Smooth muscle cell (in vitro differentiated cells): Measurements from ENCODE around the gene RAB21. TPM values are rescaled to one million over a fixed set of nuclear protein-coding genes. Genes with fewer than 3 reads are reported as not detected.
A peak's percentile ranks its signal among the peaks of the same experiment; 100 is the strongest.

Experiments used
- DNase-seq: peaks from one replicate; lab custom pipeline; 2025; ENCODE audit not compliant: unreplicated experiment; lab: John Stamatoyannopoulos, UW
- H2AFZ ChIP-seq: fragments of 200-600 bp; sonication (generic); 2 replicates; pipeline ENCODE4 v1.6.0; 2016; ENCODE audit warnings: antibody characterized with exemption, low read depth, mild to moderate bottlenecking
- H3F3A ChIP-seq: fragments of 200-600 bp; sonication (generic); 2 replicates; pipeline ENCODE4 v1.6.0; 2017; ENCODE audit warnings: antibody characterized with exemption, low read depth
- H3K27ac ChIP-seq: fragments of 200-600 bp; sonication (generic); 2 replicates; pipeline ENCODE4 v1.5.1; 2016; ENCODE audit warnings: low read depth, mild to moderate bottlenecking
- H3K27me3 ChIP-seq: fragments of 200-600 bp; sonication (generic); 2 replicates; pipeline ENCODE4 v1.6.1; 2016; ENCODE audit warnings: low read depth, mild to moderate bottlenecking
- H3K36me3 ChIP-seq: fragments of 200-600 bp; sonication (generic); 2 replicates; pipeline ENCODE4 v1.5.1; 2016; ENCODE audit warnings: low read depth
- H3K4me1 ChIP-seq: fragments of 200-600 bp; sonication (generic); 2 replicates; pipeline ENCODE4 v1.5.1; 2016; ENCODE audit warnings: low read depth
- H3K4me2 ChIP-seq: fragments of 200-600 bp; sonication (generic); 2 replicates; pipeline ENCODE4 v1.6.0; 2016; ENCODE audit warnings: mild to moderate bottlenecking
- H3K4me3 ChIP-seq: fragments of 200-600 bp; sonication (generic); 2 replicates; pipeline ENCODE4 v1.5.1; 2016; ENCODE audit warnings: mild to moderate bottlenecking
- H3K79me2 ChIP-seq: fragments of 200-600 bp; sonication (generic); 2 replicates; pipeline ENCODE4 v1.6.0; 2016; ENCODE audit warnings: low read depth, mild to moderate bottlenecking
- H3K9ac ChIP-seq: fragments of 200-600 bp; sonication (generic); 2 replicates; pipeline ENCODE4 v1.6.0; 2016; ENCODE audit warnings: low read depth
- H3K9me3 ChIP-seq: fragments of 200-600 bp; sonication (generic); replicated peaks from 2 replicates; pipeline ENCODE4 v1.5.1; 2016; ENCODE audit warnings: low read depth
- H4K20me1 ChIP-seq: fragments of 200-600 bp; sonication (generic); 2 replicates; pipeline ENCODE4 v1.6.0; 2016; ENCODE audit warnings: low read depth
- WGBS: methylation state at CpG from one replicate; pipeline ENCODE4 v1.1.7; 2016; ENCODE audit warnings: low lambda C conversion rate; 5-methylcytosine and 5-hydroxymethylcytosine counted together
- polyA plus RNA-seq: library from polyadenylated mRNA; unstranded; fragments of >200 nt; fragmentation: Nextera tagmentation; extraction: Ambion mirVana; gene quantifications from 2 replicates; pipeline ENCODE4 v1.2.1, GENCODE V29; 2016
- total RNA-seq: library from RNA; depleted of rRNA; stranded (reverse); fragments of >200 nt; gene quantifications from 2 replicates; pipeline ENCODE4 v1.2.3, GENCODE V29; 2014
- TF ChIP-seq, protein P1 (sequence below): fragments of 200-600 bp; sonication (generic); IDR thresholded peaks from 2 replicates; pipeline ENCODE4 v1.5.1; 2017; ENCODE audit warnings: borderline replicate concordance, mild to moderate bottlenecking, antibody characterized with exemption; ENCODE audit not compliant: insufficient read depth, poor library complexity, severe bottlenecking

The RAB21 gene
- total and polyA plus RNA-seq, 2 experiments from 2014 or later = 7.2 to 49.3 TPM

DNA sequence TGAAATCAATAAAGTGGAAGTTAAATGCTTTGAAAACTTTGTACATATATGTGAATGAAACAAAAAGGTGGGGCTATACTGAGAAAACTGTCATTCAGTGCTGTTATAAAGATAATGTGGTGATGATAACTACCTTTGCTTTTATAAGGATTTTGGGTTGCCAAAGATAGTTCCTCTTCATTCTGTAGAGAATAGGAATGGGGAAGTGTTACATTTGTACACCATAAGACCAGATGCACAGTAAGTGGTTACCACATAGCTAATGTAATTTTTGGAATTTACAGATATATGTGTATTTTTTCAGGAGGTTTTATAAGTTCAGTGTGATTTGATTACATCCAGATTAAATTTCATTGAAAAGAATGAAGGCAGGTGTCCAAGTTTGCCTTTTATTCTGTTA is 18.1 kb downstream of the RAB21 start:
- Histone ChIP-seq H2AFZ (no peak overlapping the region), H3K4me1 (no peaks in the 10 kb centered on the region), H3K27me3 (no peaks in the 10 kb centered on the region), H3K27ac (no peak overlapping the region), H3K9me3 (no peaks in the 10 kb centered on the region), H3K36me3 (peaks cover 24% of the 10 kb centered on the region), H3K4me2 (no peak overlapping the region), H3K9ac (no peak overlapping the region), H3F3A (no peaks in the 10 kb centered on the region), H3K4me3 (no peak overlapping the region), H3K79me2 (peaks cover 41% of the 10 kb centered on the region), H4K20me1 (peaks cover 70% of the 10 kb centered on the region)
- DNase-seq = no peak
- TF ChIP-seq, protein P1, sequence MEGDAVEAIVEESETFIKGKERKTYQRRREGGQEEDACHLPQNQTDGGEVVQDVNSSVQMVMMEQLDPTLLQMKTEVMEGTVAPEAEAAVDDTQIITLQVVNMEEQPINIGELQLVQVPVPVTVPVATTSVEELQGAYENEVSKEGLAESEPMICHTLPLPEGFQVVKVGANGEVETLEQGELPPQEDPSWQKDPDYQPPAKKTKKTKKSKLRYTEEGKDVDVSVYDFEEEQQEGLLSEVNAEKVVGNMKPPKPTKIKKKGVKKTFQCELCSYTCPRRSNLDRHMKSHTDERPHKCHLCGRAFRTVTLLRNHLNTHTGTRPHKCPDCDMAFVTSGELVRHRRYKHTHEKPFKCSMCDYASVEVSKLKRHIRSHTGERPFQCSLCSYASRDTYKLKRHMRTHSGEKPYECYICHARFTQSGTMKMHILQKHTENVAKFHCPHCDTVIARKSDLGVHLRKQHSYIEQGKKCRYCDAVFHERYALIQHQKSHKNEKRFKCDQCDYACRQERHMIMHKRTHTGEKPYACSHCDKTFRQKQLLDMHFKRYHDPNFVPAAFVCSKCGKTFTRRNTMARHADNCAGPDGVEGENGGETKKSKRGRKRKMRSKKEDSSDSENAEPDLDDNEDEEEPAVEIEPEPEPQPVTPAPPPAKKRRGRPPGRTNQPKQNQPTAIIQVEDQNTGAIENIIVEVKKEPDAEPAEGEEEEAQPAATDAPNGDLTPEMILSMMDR = no peak

DNA sequence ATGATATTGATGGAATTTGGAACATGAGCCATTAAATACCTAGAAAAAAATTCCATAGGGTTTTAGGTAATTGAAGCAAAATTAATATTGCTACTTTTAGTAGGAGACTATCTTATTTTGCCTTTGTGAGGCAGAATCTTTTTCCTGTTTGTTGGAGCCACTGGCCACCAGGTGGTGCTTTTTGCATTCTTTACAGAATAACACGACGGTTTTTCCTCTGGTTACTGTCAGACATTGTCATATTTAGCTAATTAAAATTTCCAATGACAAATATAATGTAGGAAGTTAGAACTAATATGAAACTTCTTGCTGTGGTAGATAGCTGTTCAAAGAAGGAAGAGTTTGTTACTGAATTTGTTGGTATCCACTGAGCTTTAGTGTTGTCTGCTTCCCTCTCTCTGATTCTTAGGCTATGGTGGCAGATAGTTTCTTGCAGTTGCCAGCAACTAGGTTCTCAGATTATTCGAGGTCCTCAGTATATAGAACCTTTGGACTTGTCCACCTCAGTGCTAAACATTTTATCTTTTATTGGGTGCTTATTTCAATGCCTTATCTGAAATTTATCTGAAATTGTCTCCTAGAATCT is 25.7 kb downstream of the RAB21 start:
- Histone ChIP-seq H3K27me3 (no peaks in the 10 kb centered on the region), H3K4me2 (no peak overlapping the region), H3F3A (no peaks in the 10 kb centered on the region), H4K20me1 (peaks cover 38% of the 10 kb centered on the region), H3K4me3 (no peak overlapping the region), H3K36me3 (peaks cover 1% of the 10 kb centered on the region), H3K27ac (no peak overlapping the region), H2AFZ (no peak overlapping the region), H3K9ac (no peak overlapping the region), H3K9me3 (no peaks in the 10 kb centered on the region), H3K4me1 (no peaks in the 10 kb centered on the region), H3K79me2 (no peaks in the 10 kb centered on the region)
- TF ChIP-seq, protein P1 = peak; percentile 63
- DNase-seq = no peak
- 24% methylated on average over 3 of the region's 3 CpGs for WGBS

DNA sequence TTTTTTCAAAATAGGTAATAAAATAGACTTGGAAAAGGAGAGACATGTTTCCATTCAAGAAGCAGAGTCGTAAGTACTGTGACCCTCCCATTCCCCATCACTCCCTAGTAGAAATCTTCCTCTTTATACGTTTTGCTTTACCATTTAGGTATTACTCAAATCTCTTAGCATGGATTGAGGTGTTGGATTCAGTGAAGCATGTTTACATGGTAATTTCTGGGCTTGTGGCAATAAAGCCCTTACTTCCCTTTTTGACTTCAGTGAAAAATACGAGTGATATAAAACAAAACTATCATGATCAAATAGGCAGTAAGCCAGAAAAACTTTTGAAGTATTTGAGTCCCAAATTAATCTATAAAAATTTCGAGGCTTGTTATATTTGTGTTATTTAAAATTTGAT is 27.4 kb downstream of the RAB21 start:
- no peaks in the 10 kb centered on the region for H3K27me3 ChIP-seq
- no peaks in the 10 kb centered on the region for H3K79me2 ChIP-seq
- peaks cover 14% of the 10 kb centered on the region for H3K36me3 ChIP-seq
- H2AFZ ChIP-seq = no peak overlapping the region
- no peaks in the 10 kb centered on the region for H3K9me3 ChIP-seq
- no peak overlapping the region for H3K4me2 ChIP-seq
- H3F3A ChIP-seq = no peaks in the 10 kb centered on the region
- peaks cover 29% of the 10 kb centered on the region for H4K20me1 ChIP-seq
- no peaks in the 10 kb centered on the region for H3K4me1 ChIP-seq
- H3K4me3 ChIP-seq = no peak overlapping the region
- no peak overlapping the region for H3K27ac ChIP-seq
- no peak for DNase-seq
- WGBS = 98% methylated on average over 4 of the region's 4 CpGs
- no peak overlapping the region for H3K9ac ChIP-seq
- TF ChIP-seq, protein P1 = no peak

DNA sequence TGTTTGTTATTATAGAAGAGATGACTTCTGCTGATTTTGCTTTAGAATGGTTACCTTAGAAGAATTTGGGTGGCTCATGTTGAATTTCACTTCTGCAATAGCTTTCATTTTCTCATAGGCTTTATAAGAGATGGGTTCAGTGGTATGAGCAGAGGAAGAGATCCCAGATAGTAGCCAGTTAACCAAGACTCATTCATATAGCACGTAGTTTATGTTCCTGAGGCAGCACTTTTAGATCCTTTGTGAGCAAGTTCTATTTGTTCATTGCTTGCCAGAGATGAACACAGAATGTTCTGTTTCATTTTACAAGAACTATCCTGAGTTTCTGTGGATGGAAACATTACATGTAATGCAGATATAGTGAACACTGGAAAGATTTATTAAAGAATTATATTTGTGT is 32.2 kb downstream of the RAB21 start:
- Histone ChIP-seq H3K27ac (no peak overlapping the region), H2AFZ (no peak overlapping the region), H3K9ac (no peak overlapping the region), H3K4me1 (no peaks in the 10 kb centered on the region), H3K27me3 (no peaks in the 10 kb centered on the region), H3K36me3 (peaks cover 22% of the 10 kb centered on the region), H3F3A (no peaks in the 10 kb centered on the region), H3K4me2 (no peak overlapping the region), H4K20me1 (peaks cover 13% of the 10 kb centered on the region), H3K4me3 (no peak overlapping the region), H3K79me2 (no peaks in the 10 kb centered on the region), H3K9me3 (no peaks in the 10 kb centered on the region)
- DNase-seq = no peak
- WGBS = 80% methylated on average over 1 of the region's 1 CpG
- TF ChIP-seq, protein P1 = no peak
